IMR-90 (cell line): Measurements from ENCODE around the gene SMC6. TPM values are rescaled to one million over a fixed set of nuclear protein-coding genes. Genes with fewer than 3 reads are reported as not detected.

Experiments
- ATAC-seq: fragments of 200-7000 bp; cut with Tn5 transposase; 2 replicates; pipeline ENCODE4 v1.9.1; 2020; ENCODE audit warnings: low read depth, mild to moderate bottlenecking, moderate library complexity
- BruUV-seq: library from RNA; stranded (reverse); fragments of 400-500 nt; replicated peaks from 2 replicates; lab custom pipeline; 2021; lab: Mats Ljungman, UMichigan
- CTCF ChIA-PET: fragments of 300-600 bp; formaldehyde crosslinking; extraction: SDS; loops from one replicate; lab custom pipeline; 2021; ENCODE audit warnings: antibody characterized with exemption; lab: Yijun Ruan, JAX
- POLR2A ChIA-PET: fragments of 300-600 bp; sonication (Branson Sonifier 250); formaldehyde crosslinking; loops from one replicate; lab custom pipeline; 2022; ENCODE audit warnings: antibody characterized with exemption; ENCODE audit not compliant: unreplicated experiment; lab: Charles Lee
- DNase-seq: peaks from one replicate; pipeline ENCODE4 v3.0.0; 2013
- H2AFZ ChIP-seq: replicated peaks from 2 replicates; pipeline ENCODE3; 2013; ENCODE audit warnings: low read length, mild to moderate bottlenecking; ENCODE audit not compliant: poor library complexity
- H2AK5ac ChIP-seq: 2 replicates; pipeline ENCODE4 v1.6.1; 2013; ENCODE audit warnings: low read depth, low read length, inconsistent platforms
- H2AK9ac ChIP-seq: replicated peaks from 2 replicates; pipeline ENCODE3; 2013; ENCODE audit warnings: mild to moderate bottlenecking, low read depth, low read length, moderate library complexity; ENCODE audit not compliant: poor library complexity
- H2BK120ac ChIP-seq: 2 replicates; pipeline ENCODE4 v1.6.1; 2013; ENCODE audit warnings: low read depth, low read length, inconsistent platforms
- H2BK15ac ChIP-seq: 3 replicates; pipeline ENCODE4 v1.6.1; 2013; ENCODE audit warnings: low read depth, low read length, inconsistent platforms
- H2BK20ac ChIP-seq: 2 replicates; pipeline ENCODE4 v1.6.1; 2013; ENCODE audit warnings: low read depth, mild to moderate bottlenecking, inconsistent platforms, low read length, moderate library complexity
- H2BK5ac ChIP-seq: 2 replicates; pipeline ENCODE4 v1.6.1; 2013; ENCODE audit warnings: mild to moderate bottlenecking, low read depth, low read length, inconsistent platforms; ENCODE audit not compliant: poor library complexity, severe bottlenecking
- H3K14ac ChIP-seq: replicated peaks from 2 replicates; pipeline ENCODE4 v1.6.1; 2013; ENCODE audit warnings: low read depth, low read length, inconsistent platforms
- H3K18ac ChIP-seq: 2 replicates; pipeline ENCODE4 v1.6.1; 2013; ENCODE audit warnings: low read depth, low read length, control low read depth
- H3K23ac ChIP-seq: 2 replicates; pipeline ENCODE4 v1.6.1; 2013; ENCODE audit warnings: low read depth, low read length, inconsistent platforms
- H3K27ac ChIP-seq: 2 replicates; pipeline ENCODE4 v1.5.1; 2013; ENCODE audit warnings: mild to moderate bottlenecking, control low read depth, low read length; ENCODE audit not compliant: insufficient read depth
- H3K27me3 ChIP-seq: 2 replicates; pipeline ENCODE4 v1.6.1; 2013; ENCODE audit warnings: low read length; ENCODE audit not compliant: control insufficient read depth, insufficient read depth
- H3K36me3 ChIP-seq: 2 replicates; pipeline ENCODE4 v1.6.1; 2013; ENCODE audit warnings: low read length, mixed read lengths; ENCODE audit not compliant: control insufficient read depth, insufficient read depth
- H3K4ac ChIP-seq: 2 replicates; pipeline ENCODE4 v1.6.1; 2013; ENCODE audit warnings: low read depth, low read length, inconsistent platforms
- H3K4me1 ChIP-seq: 2 replicates; pipeline ENCODE4 v1.6.1; 2013; ENCODE audit warnings: low read length, mixed read lengths; ENCODE audit not compliant: control insufficient read depth, insufficient read depth
- H3K4me2 ChIP-seq: 2 replicates; pipeline ENCODE4 v1.6.1; 2013; ENCODE audit warnings: low read depth, mild to moderate bottlenecking, control low read depth, low read length, moderate library complexity
- H3K4me3 ChIP-seq: 2 replicates; pipeline ENCODE4 v1.5.1; 2013; ENCODE audit warnings: low read depth, mild to moderate bottlenecking, control low read depth, low read length, moderate library complexity; ENCODE audit not compliant: insufficient read depth
- H3K56ac ChIP-seq: 2 replicates; pipeline ENCODE4 v1.6.1; 2013; ENCODE audit warnings: low read length, inconsistent platforms; ENCODE audit not compliant: insufficient read depth; ENCODE audit errors: extremely low read depth
- H3K79me1 ChIP-seq, 2 experiments: 2 replicates each; pipeline ENCODE4 v1.6.1; 2013; ENCODE audit warnings: low read length in 2 of 2, inconsistent platforms in 1 of 2, low read depth in 1 of 2
- H3K9ac ChIP-seq: 2 replicates; pipeline ENCODE4 v1.6.1; 2013; ENCODE audit warnings: low read depth, low read length, control low read depth
- H3K9me1 ChIP-seq: 2 replicates; pipeline ENCODE4 v1.6.1; 2013; ENCODE audit warnings: low read length, inconsistent platforms; ENCODE audit not compliant: insufficient read depth
- H3K9me3 ChIP-seq: 2 replicates; pipeline ENCODE4 v1.6.1; 2013; ENCODE audit warnings: low read length; ENCODE audit not compliant: control insufficient read depth, insufficient read depth
- H4K20me1 ChIP-seq: 2 replicates; pipeline ENCODE4 v1.6.1; 2013; ENCODE audit warnings: low read length, inconsistent platforms; ENCODE audit not compliant: insufficient read depth
- H4K5ac ChIP-seq: 2 replicates; pipeline ENCODE4 v1.6.1; 2013; ENCODE audit warnings: mild to moderate bottlenecking, low read depth, low read length, control low read depth
- H4K8ac ChIP-seq, 2 experiments: 2 replicates each; pipeline ENCODE4 v1.6.1; 2013; ENCODE audit warnings: low read depth in 2 of 2, low read length in 2 of 2, control low read depth in 1 of 2, inconsistent platforms in 1 of 2
- H4K91ac ChIP-seq: 2 replicates; pipeline ENCODE4 v1.6.1; 2013; ENCODE audit warnings: low read depth, low read length, inconsistent platforms; ENCODE audit not compliant: insufficient read depth
- CEBPB ChIP-seq: IDR thresholded peaks from 2 replicates; pipeline ENCODE4 v1.6.1; 2012; ENCODE audit warnings: low read depth, low read length, improper control_type of control experiment
- MAFK ChIP-seq: IDR thresholded peaks from 2 replicates; pipeline ENCODE4 v1.6.1; 2012; ENCODE audit warnings: low read depth, low read length, improper control_type of control experiment
- MXI1 ChIP-seq: IDR thresholded peaks from 2 replicates; pipeline ENCODE4 v1.6.1; 2012; ENCODE audit warnings: low read depth, mild to moderate bottlenecking, low read length, moderate library complexity, borderline replicate concordance
- SMC3 ChIP-seq: fragments of 150-350 bp; IDR thresholded peaks from 2 replicates; pipeline ENCODE4 v1.6.1; 2016; ENCODE audit warnings: low read depth, mild to moderate bottlenecking, antibody characterized with exemption, low read length, moderate library complexity
- WGBS, 2 experiments: methylation state at CpG; one replicate each; pipeline versions ENCODE4 v1.1.5 to v1.1.7; 2013; ENCODE audit warnings: missing lambda C conversion rate in 2 of 2; ENCODE audit not compliant: insufficient read length in 1 of 2; ENCODE audit errors: extremely low coverage in 2 of 2; 5-methylcytosine and 5-hydroxymethylcytosine counted together
- dilution Hi-C: fragments of 300-500 bp; cut with HindIII; formaldehyde crosslinking; loops from one replicate; pipeline ENCODE4 v1.14.3; 2018; ENCODE audit warnings: low sequenced_read_pairs; ENCODE audit not compliant: unreplicated experiment
- in situ Hi-C: fragments of 300-500 bp; cut with MboI; formaldehyde crosslinking; loops from 3 replicates; pipeline ENCODE4 v1.14.3; 2019; ENCODE audit warnings: low sequenced_read_pairs, inconsistent platforms, mixed read lengths
- intact Hi-C: fragments of 100-400 bp; cut with micrococcal nuclease; formaldehyde crosslinking; loops from 2 replicates; pipeline ENCODE4 v1.10.0; 2022
- polyA plus RNA-seq, 3 experiments: library from polyadenylated mRNA; depleted of rRNA; stranded (reverse); fragments of >200 nt; gene quantifications; 2 replicates each; pipeline ENCODE4 v1.2.3, GENCODE V29; 2012; ENCODE audit warnings: low replicate concordance in 1 of 3
- total RNA-seq: library from RNA; depleted of rRNA; stranded (reverse); fragments of >200 nt; gene quantifications from 2 replicates; pipeline ENCODE4 v1.2.3, GENCODE V29; 2012

The SMC6 gene
- total and polyA plus RNA-seq, 2 of the 4 experiments (the other 2 are of a cell fraction), result 6.5 to 10.4 TPM

- H2AFZ ChIP-seq, result no peak overlapping the region
- H4K20me1 ChIP-seq, result no peaks in the 10 kb centered on the region
- no peak overlapping the region for H3K23ac ChIP-seq
- no peaks in the 10 kb centered on the region for H3K9me1 ChIP-seq
- H3K56ac ChIP-seq, result no peak overlapping the region
- no CpG with 5 or more reads among the region's 1 CpG for WGBS, 2 experiments
- no peak overlapping the region for H2AK5ac ChIP-seq
- POLR2A ChIA-PET, result no interaction called here
- H3K4me3 ChIP-seq, result no peak overlapping the region
- no peak overlapping the region for H3K9ac ChIP-seq
- H3K79me1 ChIP-seq, result no peaks in the 10 kb centered on the region
- dilution Hi-C loops (no loop called here), in situ Hi-C loops (loop anchor here (25.0 kb wide), 1 partner anchor 902 kb away; no protein-coding TSS in a partner anchor), intact Hi-C loops (no loop called here)
- H2BK5ac ChIP-seq, result no peak overlapping the region
- no peaks in the 10 kb centered on the region; the same call in 1 of the 2 replicates for H3K36me3 ChIP-seq
- H2AK9ac ChIP-seq, result no peak overlapping the region
- H3K14ac ChIP-seq, result no peak overlapping the region
- no TSS peak for BruUV-seq
- no peaks in the 10 kb centered on the region for H3K27me3 ChIP-seq
- no peak overlapping the region for H2BK120ac ChIP-seq
- TF ChIP-seq MAFK (no peak), CEBPB (no peak), MXI1 (no peak), SMC3 (no peak)
- H3K18ac ChIP-seq, result no peak overlapping the region
- H4K8ac ChIP-seq, result no peak overlapping the region
- H4K91ac ChIP-seq, result no peak overlapping the region
- H3K4me1 ChIP-seq, result no peaks in the 10 kb centered on the region
- no peak overlapping the region for H3K27ac ChIP-seq
- H2BK15ac ChIP-seq, result no peak overlapping the region
- CTCF ChIA-PET, result interaction anchor here (0.6 to 2.5 kb wide), 3 partner anchors 19 to 154 kb away, joined by 3 to 6 read pairs (median 6); no protein-coding TSS in a partner anchor
- no peak overlapping the region for H3K4me2 ChIP-seq
- H3K9me3 ChIP-seq, result no peaks in the 10 kb centered on the region
- ATAC-seq, result no peak
- H3K4ac ChIP-seq, result no peak overlapping the region
- no peak for DNase-seq
- H4K5ac ChIP-seq, result no peak overlapping the region
- no peak overlapping the region for H2BK20ac ChIP-seq
Measured at GRCh38 chr2:17664534-17664933, 89.1 kb downstream of the SMC6 start.
